ENCODE results near the gene USP25. TPM values are rescaled to one million over a fixed set of nuclear protein-coding genes. Genes with fewer than 3 reads are reported as not detected.
"Not testable (repeated sequence)": the region's sequence is repeated elsewhere in the genome, so short reads cannot be mapped to it uniquely, and the experiment has no call there.

Gene USP25
- total RNA-seq, 1 experiment from 2014 or later, result 22.1 TPM

- Mint-ChIP-seq H3K9me3 (ENCODE audit: low read depth, unreplicated experiment) (no peaks in the 10 kb centered on the region), H3K36me3 (ENCODE audit: insufficient read depth, unreplicated experiment) (peaks cover 16% of the 10 kb centered on the region), H3K27me3 (ENCODE audit: unreplicated experiment) (no peaks in the 10 kb centered on the region), H3K27ac (ENCODE audit: unreplicated experiment) (peak overlapping the region; percentile 77), H3K4me3 (ENCODE audit: low read depth, unreplicated experiment) (peak overlapping the region; percentile 77), H3K4me1 (ENCODE audit: low read depth, unreplicated experiment) (peaks cover 17% of the 10 kb centered on the region)
- DNase-seq, result no peak
- TF ChIP-seq CTCF (IDR thresholded peaks at IDR 0.05; ENCODE audit: unreplicated experiment), result no peak
- no TSS peak for BruUV-seq (replicated peaks)
- CTCF ChIA-PET, result no interaction called here
- intact Hi-C loops (cut with micrococcal nuclease; ENCODE audit: unreplicated experiment), result loop anchor here (5.0 to 10.0 kb wide), 3 partner anchors 66 to 116 kb away; no protein-coding TSS in a partner anchor
These were observed 1.4 kb downstream of the USP25 start for GRCh38 chr21:15731243-15731613.

- no peak for TF ChIP-seq CTCF (IDR thresholded peaks at IDR 0.05; ENCODE audit: unreplicated experiment)
- DNase-seq, result no peak
- no TSS peak for BruUV-seq (replicated peaks)
- intact Hi-C loops (cut with micrococcal nuclease; ENCODE audit: unreplicated experiment), result loop anchor here (5.0 to 10.0 kb wide), 3 partner anchors 65 to 118 kb away; no protein-coding TSS in a partner anchor
- Mint-ChIP-seq H3K36me3 (ENCODE audit: insufficient read depth, unreplicated experiment) (peaks cover 16% of the 10 kb centered on the region), H3K4me1 (ENCODE audit: low read depth, unreplicated experiment) (peaks cover 21% of the 10 kb centered on the region), H3K27me3 (ENCODE audit: unreplicated experiment) (no peaks in the 10 kb centered on the region), H3K4me3 (ENCODE audit: low read depth, unreplicated experiment) (peak overlapping the region; percentile 77), H3K9me3 (ENCODE audit: low read depth, unreplicated experiment) (no peaks in the 10 kb centered on the region), H3K27ac (ENCODE audit: unreplicated experiment) (peak overlapping the region; percentile 8)
- CTCF ChIA-PET, result no interaction called here
These were observed 2.7 kb downstream of the USP25 start for GRCh38 chr21:15732290-15732995.

- Mint-ChIP-seq H3K36me3 (ENCODE audit: insufficient read depth, unreplicated experiment) (peaks cover 16% of the 10 kb centered on the region), H3K9me3 (ENCODE audit: low read depth, unreplicated experiment) (no peaks in the 10 kb centered on the region), H3K4me1 (ENCODE audit: low read depth, unreplicated experiment) (peaks cover 24% of the 10 kb centered on the region), H3K27ac (ENCODE audit: unreplicated experiment) (no peak overlapping the region), H3K27me3 (ENCODE audit: unreplicated experiment) (no peaks in the 10 kb centered on the region), H3K4me3 (ENCODE audit: low read depth, unreplicated experiment) (peak overlapping the region; percentile 77)
- BruUV-seq (replicated peaks), result no TSS peak
- DNase-seq, result no peak
- CTCF ChIA-PET, result no interaction called here
- no peak for TF ChIP-seq CTCF (IDR thresholded peaks at IDR 0.05; ENCODE audit: unreplicated experiment)
- intact Hi-C loops (cut with micrococcal nuclease; ENCODE audit: unreplicated experiment), result loop anchor here (5.0 to 10.0 kb wide), 3 partner anchors 64 to 118 kb away; no protein-coding TSS in a partner anchor
These were observed 3.2 kb downstream of the USP25 start for GRCh38 chr21:15732996-15733329.

- no peaks in the 10 kb centered on the region for H3K9me3 Mint-ChIP-seq (ENCODE audit: low read depth, unreplicated experiment)
- peak overlapping the region; percentile 57 for H3K4me3 Mint-ChIP-seq (ENCODE audit: low read depth, unreplicated experiment)
- BruUV-seq (replicated peaks), result no TSS peak
- CTCF ChIA-PET, result no interaction called here
- DNase-seq, result no peak
- H3K4me1 Mint-ChIP-seq (ENCODE audit: low read depth, unreplicated experiment), result peaks cover 48% of the 10 kb centered on the region
- intact Hi-C loops (cut with micrococcal nuclease; ENCODE audit: unreplicated experiment), result loop anchor here (10.0 kb wide), 1 partner anchor 121 kb away; no protein-coding TSS in a partner anchor
- peaks cover 14% of the 10 kb centered on the region for H3K36me3 Mint-ChIP-seq (ENCODE audit: insufficient read depth, unreplicated experiment)
- no peaks in the 10 kb centered on the region for H3K27me3 Mint-ChIP-seq (ENCODE audit: unreplicated experiment)
- H3K27ac Mint-ChIP-seq (ENCODE audit: unreplicated experiment), result peak overlapping the region; percentile 21
- no peak for TF ChIP-seq CTCF (IDR thresholded peaks at IDR 0.05; ENCODE audit: unreplicated experiment)
These were observed 5.6 kb downstream of the USP25 start for GRCh38 chr21:15735409-15735808.

- CTCF ChIA-PET, result interaction anchor here (0.6 to 0.8 kb wide), 2 partner anchors 17 to 90 kb away, joined by 3 read pairs; no protein-coding TSS in a partner anchor
- not testable (repeated sequence) for H3K9me3 Mint-ChIP-seq (ENCODE audit: low read depth, unreplicated experiment); H3K36me3 Mint-ChIP-seq (ENCODE audit: insufficient read depth, unreplicated experiment); H3K27me3 Mint-ChIP-seq (ENCODE audit: unreplicated experiment); DNase-seq; BruUV-seq (replicated peaks)
- Mint-ChIP-seq H3K27ac (ENCODE audit: unreplicated experiment) (peak overlapping the region; percentile 21), H3K4me3 (ENCODE audit: low read depth, unreplicated experiment) (peak overlapping the region; percentile 57), H3K4me1 (ENCODE audit: low read depth, unreplicated experiment) (peaks cover 54% of the 10 kb centered on the region)
- intact Hi-C loops (cut with micrococcal nuclease; ENCODE audit: unreplicated experiment), result loop anchor here (10.0 kb wide), 1 partner anchor 121 kb away; no protein-coding TSS in a partner anchor
These were observed 6.1 kb downstream of the USP25 start for GRCh38 chr21:15735931-15736330.

GRCh38 chr21:15738779-15739178 is 9.0 kb downstream of the USP25 start:
- H3K27me3 Mint-ChIP-seq (ENCODE audit: unreplicated experiment); H3K27ac Mint-ChIP-seq (ENCODE audit: unreplicated experiment); CTCF ChIA-PET; H3K9me3 Mint-ChIP-seq (ENCODE audit: low read depth, unreplicated experiment); H3K36me3 Mint-ChIP-seq (ENCODE audit: insufficient read depth, unreplicated experiment); BruUV-seq (replicated peaks); DNase-seq: not testable (repeated sequence)
- peak overlapping the region; percentile 53 for H3K4me3 Mint-ChIP-seq (ENCODE audit: low read depth, unreplicated experiment)
- intact Hi-C loops (cut with micrococcal nuclease; ENCODE audit: unreplicated experiment), result loop anchor here (10.0 kb wide), 1 partner anchor 124 kb away; no protein-coding TSS in a partner anchor
- H3K4me1 Mint-ChIP-seq (ENCODE audit: low read depth, unreplicated experiment), result peaks cover 62% of the 10 kb centered on the region
